Mucosa of rectum (tissue), 2 donors: ENCODE results near the gene COL1A1.

Experiments used
- H3K27ac ChIP-seq, 2 donors: one replicate each; pipeline ENCODE4 v1.7.0; 2013; ENCODE audit warnings: inconsistent platforms in 2 of 2, low read depth in 2 of 2, low read length in 2 of 2
- H3K27me3 ChIP-seq, 2 donors: one replicate each; pipeline ENCODE4 v1.7.0; 2013; ENCODE audit warnings: low read length in 2 of 2; ENCODE audit not compliant: control insufficient read depth in 2 of 2, insufficient read depth in 2 of 2
- H3K36me3 ChIP-seq, 2 donors: one replicate each; pipeline ENCODE4 v1.7.0; 2013; ENCODE audit warnings: low read length in 2 of 2; ENCODE audit not compliant: control insufficient read depth in 2 of 2, insufficient read depth in 2 of 2
- H3K4me1 ChIP-seq, 2 donors: one replicate each; pipeline ENCODE4 v1.7.0; 2013; ENCODE audit warnings: low read length in 2 of 2, mild to moderate bottlenecking in 1 of 2; ENCODE audit not compliant: control insufficient read depth in 2 of 2, insufficient read depth in 2 of 2
- H3K4me3 ChIP-seq, 2 donors: one replicate each; pipeline ENCODE4 v1.7.0; 2013; ENCODE audit warnings: low read length in 2 of 2
- H3K9ac ChIP-seq, 2 donors: one replicate each; pipeline ENCODE4 v1.7.0; 2013; ENCODE audit warnings: low read length in 2 of 2, low read depth in 1 of 2, mild to moderate bottlenecking in 1 of 2
- H3K9me3 ChIP-seq, 2 donors: one replicate each; pipeline ENCODE4 v1.7.0; 2013; ENCODE audit warnings: low read length in 2 of 2; ENCODE audit not compliant: control insufficient read depth in 2 of 2
- donor health status: healthy.
- donor health status: Normal muscosa, but diverticular disease.

COL1A1 gene

DNA sequence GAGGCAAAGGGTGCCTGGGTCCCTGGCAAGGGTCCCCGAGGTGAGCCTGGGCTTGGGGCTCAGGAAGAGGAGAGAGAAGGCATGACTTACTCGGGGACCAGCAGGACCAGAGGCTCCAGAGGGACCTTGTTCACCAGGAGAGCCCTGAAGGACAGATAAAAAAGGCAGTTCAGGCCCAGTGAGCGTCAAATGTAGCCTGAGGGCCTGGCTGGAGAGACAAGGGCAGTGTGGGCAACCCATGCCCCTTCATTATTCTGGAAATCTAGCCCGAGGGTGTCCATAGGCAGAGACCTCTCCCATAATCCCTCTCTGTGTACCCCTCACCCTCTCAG is 14.1 kb downstream of the COL1A1 start:
- no peaks in the 10 kb centered on the region for H3K27me3 ChIP-seq
- peaks cover 0 to 2% of the 10 kb centered on the region in 2 donors for H3K4me1 ChIP-seq
- no peaks in the 10 kb centered on the region for H3K9me3 ChIP-seq
- H3K27ac ChIP-seq = no peak overlapping the region
- peaks cover 3 to 11% of the 10 kb centered on the region in 2 donors for H3K36me3 ChIP-seq
- no peak overlapping the region for H3K9ac ChIP-seq
- H3K4me3 ChIP-seq = no peak overlapping the region

DNA sequence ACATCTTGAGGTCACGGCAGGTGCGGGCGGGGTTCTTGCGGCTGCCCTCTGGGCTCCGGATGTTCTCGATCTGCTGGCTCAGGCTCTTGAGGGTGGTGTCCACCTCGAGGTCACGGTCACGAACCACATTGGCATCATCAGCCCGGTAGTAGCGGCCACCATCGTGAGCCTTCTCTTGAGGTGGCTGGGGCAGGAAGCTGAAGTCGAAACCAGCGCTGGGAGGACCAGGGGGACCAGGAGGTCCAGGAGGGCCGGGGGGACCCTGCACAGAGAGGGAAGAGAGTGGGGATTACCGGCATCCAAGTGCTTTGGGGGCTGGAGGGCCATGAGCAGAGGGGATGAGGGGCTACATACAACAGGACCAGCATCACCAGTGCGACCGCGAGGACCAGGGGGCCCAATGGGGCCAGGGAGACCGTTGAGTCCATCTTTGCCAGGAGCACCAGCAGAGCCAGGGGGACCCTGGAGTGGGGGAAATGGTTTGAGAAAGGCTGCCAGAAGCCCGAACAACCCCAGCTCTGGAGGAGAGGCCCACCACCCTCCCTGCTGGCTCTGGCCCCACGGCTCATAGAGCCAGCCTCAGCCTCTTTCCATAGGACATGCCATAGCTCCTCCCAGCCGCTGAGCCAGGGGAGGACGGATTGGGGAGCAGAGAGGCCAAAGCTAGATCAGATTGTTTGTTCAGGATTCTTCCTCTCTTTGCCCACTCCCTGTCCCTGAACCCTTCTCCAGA is 14.6 kb downstream of the COL1A1 start:
- H3K9ac ChIP-seq = no peak overlapping the region
- H3K27me3 ChIP-seq = no peaks in the 10 kb centered on the region
- peaks cover 3 to 11% of the 10 kb centered on the region in 2 donors for H3K36me3 ChIP-seq
- H3K27ac ChIP-seq = no peak overlapping the region
- H3K4me3 ChIP-seq = no peak overlapping the region
- peaks cover 0 to 2% of the 10 kb centered on the region in 2 donors for H3K4me1 ChIP-seq
- no peaks in the 10 kb centered on the region for H3K9me3 ChIP-seq

DNA sequence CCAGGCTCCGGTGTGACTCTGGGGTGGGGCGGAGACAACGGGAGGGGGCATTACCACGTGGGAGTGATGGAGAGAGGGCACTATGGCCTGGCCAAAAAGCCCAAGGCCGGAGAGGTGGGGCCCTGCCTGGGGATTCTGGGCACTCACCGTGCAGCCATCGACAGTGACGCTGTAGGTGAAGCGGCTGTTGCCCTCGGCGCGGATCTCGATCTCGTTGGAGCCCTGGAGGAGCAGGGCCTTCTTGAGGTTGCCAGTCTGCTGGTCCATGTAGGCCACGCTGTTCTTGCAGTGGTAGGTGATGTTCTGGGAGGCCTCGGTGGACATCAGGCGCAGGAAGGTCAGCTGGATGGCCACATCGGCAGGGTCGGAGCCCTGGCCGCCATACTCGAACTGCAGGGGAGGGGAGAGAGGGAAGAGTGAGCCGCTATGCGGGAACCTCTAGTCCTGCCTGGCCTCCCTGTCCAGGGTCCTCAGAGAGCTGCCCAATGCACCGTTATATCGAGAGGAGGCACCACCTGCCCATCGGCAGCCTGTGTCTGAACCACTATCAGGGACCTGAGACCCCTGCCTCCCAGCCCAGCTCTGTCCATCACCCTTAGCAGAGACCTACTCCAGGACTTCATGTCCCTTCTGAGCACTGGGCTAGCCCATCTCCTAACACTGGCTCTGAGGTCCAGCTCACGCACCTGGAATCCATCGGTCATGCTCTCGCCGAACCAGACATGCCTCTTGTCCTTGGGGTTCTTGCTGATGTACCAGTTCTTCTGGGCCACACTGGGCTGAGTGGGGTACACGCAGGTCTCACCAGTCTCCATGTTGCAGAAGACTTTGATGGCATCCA is 15.6 kb downstream of the COL1A1 start:
- no peak overlapping the region for H3K9ac ChIP-seq
- H3K27ac ChIP-seq = no peak overlapping the region
- H3K9me3 ChIP-seq = no peaks in the 10 kb centered on the region
- H3K4me3 ChIP-seq = no peak overlapping the region
- peaks cover 0 to 2% of the 10 kb centered on the region in 2 donors for H3K4me1 ChIP-seq
- H3K27me3 ChIP-seq = no peaks in the 10 kb centered on the region
- H3K36me3 ChIP-seq = peaks cover 3% of the 10 kb centered on the region in 2 donors

DNA sequence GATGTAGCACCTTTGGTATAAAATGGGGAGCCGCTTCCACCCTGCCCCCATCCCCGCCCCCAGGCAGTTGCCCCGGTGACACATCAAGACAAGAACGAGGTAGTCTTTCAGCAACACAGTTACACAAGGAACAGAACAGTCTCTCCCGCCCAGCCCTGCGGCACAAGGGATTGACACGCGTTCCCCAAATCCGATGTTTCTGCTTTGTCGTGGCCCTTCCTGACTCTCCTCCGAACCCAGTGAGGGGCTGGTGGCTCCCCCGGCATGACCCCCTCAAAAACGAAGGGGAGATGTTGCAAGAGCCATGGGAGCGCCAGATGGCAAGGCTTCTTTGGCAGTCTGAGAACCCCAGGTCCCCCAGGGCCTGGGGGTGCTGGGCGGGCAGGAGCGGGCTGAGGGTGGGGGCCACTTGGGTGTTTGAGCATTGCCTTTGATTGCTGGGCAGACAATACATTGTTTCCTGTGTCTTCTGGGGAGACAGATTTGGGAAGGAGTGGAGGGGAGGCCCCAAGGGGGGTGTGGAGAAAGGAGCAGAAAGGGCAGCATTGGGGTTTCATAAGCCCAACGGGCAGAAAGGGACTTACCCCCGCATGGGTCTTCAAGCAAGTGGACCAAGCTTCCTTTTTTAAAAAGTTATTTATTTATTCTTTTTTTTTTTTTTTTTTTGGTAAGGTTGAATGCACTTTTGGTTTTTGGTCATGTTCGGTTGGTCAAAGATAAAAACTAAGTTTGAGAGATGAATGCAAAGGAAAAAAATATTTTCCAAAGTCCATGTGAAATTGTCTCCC is 16.6 kb downstream of the COL1A1 start:
- Histone ChIP-seq H3K9me3 (no peaks in the 10 kb centered on the region), H3K27ac (peak overlapping the region in 1 of 2 donors; percentile 37), H3K4me3 (no peak overlapping the region), H3K36me3 (peaks cover 3% of the 10 kb centered on the region in 2 donors), H3K9ac (no peak overlapping the region), H3K27me3 (no peaks in the 10 kb centered on the region), H3K4me1 (peaks cover 0 to 2% of the 10 kb centered on the region in 2 donors)

DNA sequence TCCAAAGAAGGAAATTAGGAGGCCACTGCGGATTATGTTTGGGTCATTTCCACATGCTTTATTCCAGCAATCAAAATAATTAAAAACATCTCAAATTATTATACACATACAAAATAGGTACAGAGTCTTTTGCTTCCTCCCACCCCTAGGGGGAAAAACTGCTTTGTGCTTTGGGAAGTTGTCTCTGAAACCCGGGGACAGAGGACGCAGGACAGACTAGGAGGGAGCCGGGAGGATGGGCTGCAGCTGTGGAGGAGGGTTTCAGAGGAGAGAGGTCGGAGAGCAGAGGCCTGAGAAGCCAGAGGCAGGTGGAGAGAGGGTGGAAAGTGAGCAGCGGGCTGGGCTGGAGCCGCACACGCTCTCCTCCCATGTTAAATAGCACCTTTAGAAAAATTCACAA is 17.4 kb downstream of the COL1A1 start:
- no peak overlapping the region for H3K27ac ChIP-seq
- H3K27me3 ChIP-seq = no peaks in the 10 kb centered on the region
- no peak overlapping the region for H3K9ac ChIP-seq
- H3K4me1 ChIP-seq = peaks cover 0 to 2% of the 10 kb centered on the region in 2 donors
- no peaks in the 10 kb centered on the region for H3K9me3 ChIP-seq
- H3K4me3 ChIP-seq = no peak overlapping the region
- H3K36me3 ChIP-seq = peaks cover 3% of the 10 kb centered on the region in 2 donors

DNA sequence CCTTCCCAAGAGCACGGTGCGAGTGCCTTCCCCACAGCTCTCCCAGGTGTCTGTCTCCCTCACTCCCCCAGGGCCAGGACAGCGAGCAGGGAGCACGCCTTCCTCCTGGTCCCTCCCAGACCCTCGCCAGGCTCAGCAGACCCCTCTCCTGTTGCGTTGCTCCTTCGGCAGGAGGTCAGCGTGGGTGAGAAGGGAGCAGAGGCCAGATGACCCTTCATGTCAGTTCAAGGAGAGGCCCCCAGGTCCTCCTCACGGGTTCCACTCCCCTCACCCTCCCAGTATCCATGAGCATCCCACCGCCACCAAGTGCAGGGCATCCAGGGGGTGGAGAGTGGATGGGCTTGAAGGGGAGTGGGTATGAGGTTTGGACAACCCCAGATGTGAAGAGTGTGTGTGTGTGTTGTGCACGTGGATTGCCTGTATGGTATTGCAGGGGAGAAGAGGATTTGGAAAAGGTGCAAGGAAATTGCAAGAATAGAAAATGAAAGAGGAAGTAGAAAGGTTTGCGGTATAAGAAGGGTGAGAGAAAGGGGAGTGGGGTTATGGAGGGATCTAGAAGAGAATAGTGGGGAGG is 17.9 kb downstream of the COL1A1 start:
- Histone ChIP-seq H3K4me1 (peaks cover 0 to 4% of the 10 kb centered on the region in 2 donors), H3K4me3 (no peak overlapping the region), H3K9me3 (no peaks in the 10 kb centered on the region), H3K27me3 (no peaks in the 10 kb centered on the region), H3K9ac (no peak overlapping the region), H3K36me3 (peaks cover 3% of the 10 kb centered on the region in 2 donors), H3K27ac (no peak overlapping the region)

DNA sequence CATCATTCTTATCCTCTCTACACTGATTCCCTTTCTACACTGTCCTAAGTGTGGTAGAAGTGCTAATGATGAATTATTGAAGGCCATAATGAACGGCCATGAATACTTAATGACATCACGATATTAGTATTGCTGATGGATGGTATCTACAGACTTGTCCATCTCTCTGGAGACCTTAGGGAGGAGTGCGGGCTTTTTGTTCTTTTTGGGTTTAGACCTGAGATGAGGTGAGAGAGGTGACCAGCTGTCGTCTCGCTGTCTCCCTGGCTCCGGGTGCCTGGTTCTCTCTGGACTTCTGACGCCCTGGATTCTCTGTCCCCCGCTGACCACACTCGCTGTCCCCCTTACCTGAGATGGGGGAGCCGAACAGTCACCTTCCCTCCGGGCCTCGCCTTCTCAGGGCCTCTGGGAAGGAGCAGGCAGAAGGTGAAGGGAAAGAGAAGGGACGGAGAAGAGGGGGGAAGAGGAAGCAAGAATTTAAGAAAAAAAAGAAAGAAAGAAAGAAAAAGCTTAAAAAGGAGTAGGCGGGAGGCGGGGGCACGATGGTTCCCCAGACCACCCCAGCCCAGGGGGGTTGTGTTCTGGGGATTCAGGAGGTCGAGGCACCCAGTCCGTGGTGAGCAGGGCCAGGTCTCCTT is 18.5 kb downstream of the COL1A1 start:
- H3K4me3 ChIP-seq = no peak overlapping the region
- H3K36me3 ChIP-seq = peaks cover 3% of the 10 kb centered on the region in 2 donors
- no peaks in the 10 kb centered on the region for H3K9me3 ChIP-seq
- H3K27ac ChIP-seq = no peak overlapping the region
- no peaks in the 10 kb centered on the region for H3K27me3 ChIP-seq
- H3K4me1 ChIP-seq = peaks cover 5 to 10% of the 10 kb centered on the region in 2 donors
- no peak overlapping the region for H3K9ac ChIP-seq

DNA sequence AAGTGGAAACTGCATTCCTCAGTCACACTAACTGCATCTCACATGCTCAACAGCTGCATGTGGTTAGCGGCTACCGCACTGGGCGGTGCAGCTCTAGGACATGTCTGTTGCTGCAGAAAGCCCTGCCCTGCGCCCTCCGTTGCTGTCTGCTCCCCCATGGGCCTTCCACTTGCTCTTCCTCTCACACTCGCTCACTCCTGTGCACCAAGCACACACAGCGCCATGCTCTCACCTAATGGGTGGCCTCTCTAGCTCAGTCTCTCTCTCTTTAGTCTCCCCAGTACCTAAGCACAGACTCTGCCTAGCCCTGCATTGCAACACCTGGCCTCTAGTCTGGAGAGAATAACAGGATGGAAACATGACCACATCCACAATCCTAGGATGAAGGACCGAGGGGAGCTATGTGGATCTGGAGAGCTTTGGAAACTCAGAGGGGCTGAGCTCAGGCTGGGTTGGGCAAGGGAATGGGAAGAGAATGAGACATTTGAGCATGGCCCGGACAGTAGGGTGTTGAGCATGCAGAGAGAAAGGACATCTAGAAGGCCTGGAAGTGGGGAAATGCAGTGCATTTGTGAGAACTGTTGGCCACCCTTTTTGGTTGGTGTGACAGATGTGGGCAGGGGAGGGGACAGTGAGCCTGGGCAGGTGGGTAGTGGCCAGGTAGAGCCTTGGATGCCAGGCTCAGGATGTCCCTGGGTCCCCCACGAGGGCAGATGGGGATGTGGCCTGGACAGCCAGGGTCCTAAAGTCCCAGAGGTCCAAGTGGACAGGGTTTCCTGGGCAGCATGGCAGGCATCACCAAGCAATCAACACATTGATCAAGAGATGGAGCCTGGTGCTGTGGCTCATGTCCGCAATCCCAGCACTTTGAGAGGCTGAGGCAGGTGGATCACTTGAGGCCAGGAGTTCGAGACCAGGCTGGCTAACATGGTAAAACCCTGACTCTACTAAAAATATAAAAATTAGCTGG is 19.6 kb downstream of the COL1A1 start:
- Histone ChIP-seq H3K9ac (no peak overlapping the region), H3K9me3 (no peaks in the 10 kb centered on the region), H3K27me3 (no peaks in the 10 kb centered on the region), H3K27ac (no peak overlapping the region), H3K4me1 (peaks cover 7 to 16% of the 10 kb centered on the region in 2 donors), H3K36me3 (peaks cover 3% of the 10 kb centered on the region in 2 donors), H3K4me3 (no peak overlapping the region)

DNA sequence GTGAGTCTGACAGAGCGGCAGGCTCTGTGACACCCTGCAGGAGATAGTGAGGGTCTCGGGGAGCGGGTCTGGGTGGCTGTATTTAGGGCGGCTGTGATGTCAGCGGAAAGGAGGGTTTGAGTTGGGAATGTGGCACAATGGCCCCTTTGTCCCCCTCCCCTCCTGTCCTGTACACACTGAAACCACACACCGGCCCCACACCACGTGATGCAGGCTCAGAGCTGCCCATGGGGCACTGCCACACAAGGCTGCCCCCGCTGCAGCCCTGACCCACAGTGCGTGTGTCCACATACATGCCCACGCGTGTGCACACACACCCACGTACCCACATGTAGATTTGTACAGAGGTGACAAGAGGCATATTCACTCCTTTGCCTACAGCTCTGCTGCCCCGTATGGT is 20.3 kb downstream of the COL1A1 start:
- H3K4me1 ChIP-seq = peaks cover 7 to 13% of the 10 kb centered on the region in 2 donors
- H3K36me3 ChIP-seq = peaks cover 0 to under 1% of the 10 kb centered on the region in 2 donors
- no peaks in the 10 kb centered on the region for H3K9me3 ChIP-seq
- H3K4me3 ChIP-seq = no peak overlapping the region
- H3K27me3 ChIP-seq = no peaks in the 10 kb centered on the region
- no peak overlapping the region for H3K27ac ChIP-seq
- H3K9ac ChIP-seq = no peak overlapping the region
